Osteoblast (primary cell): ENCODE data around the gene GGA1. TPM values are rescaled to one million over a fixed set of nuclear protein-coding genes. Genes with fewer than 3 reads are reported as not detected.
A peak's percentile ranks its signal among the peaks of the same experiment; 100 is the strongest.

Source experiments
- DNase-seq: peaks from one replicate; pipeline ENCODE4 v3.0.0; 2011; ENCODE audit warnings: low spot score, mixed read lengths; ENCODE audit not compliant: insufficient read length; ENCODE audit errors: missing footprints
- H2AFZ ChIP-seq: 2 replicates; pipeline ENCODE4 v1.6.0; 2011; ENCODE audit warnings: mild to moderate bottlenecking, low read length
- H3K27ac ChIP-seq: 2 replicates; pipeline ENCODE4 v1.5.1; 2011; ENCODE audit warnings: mild to moderate bottlenecking, low read depth, low read length, moderate library complexity
- H3K27me3 ChIP-seq: 2 replicates; pipeline ENCODE4 v1.6.0; 2012; ENCODE audit warnings: mild to moderate bottlenecking, control low read depth, inconsistent platforms, low read length, moderate library complexity; ENCODE audit not compliant: insufficient read depth
- H3K36me3 ChIP-seq: 2 replicates; pipeline ENCODE4 v1.5.1; 2011; ENCODE audit warnings: mild to moderate bottlenecking, low read length, control low read depth, moderate library complexity; ENCODE audit not compliant: insufficient read depth
- H3K4me1 ChIP-seq: 2 replicates; pipeline ENCODE4 v1.5.1; 2011; ENCODE audit warnings: mild to moderate bottlenecking, low read length, control low read depth, moderate library complexity; ENCODE audit not compliant: insufficient read depth
- H3K4me2 ChIP-seq: 2 replicates; pipeline ENCODE4 v1.6.0; 2011; ENCODE audit warnings: mild to moderate bottlenecking, low read length; ENCODE audit not compliant: insufficient read depth
- H3K4me3 ChIP-seq: fragments of 200-600 bp; sonication (generic); 3 replicates; pipeline ENCODE4 v1.5.1; 2012; ENCODE audit warnings: mild to moderate bottlenecking, low read length, inconsistent platforms; ENCODE audit not compliant: insufficient read depth
- H3K79me2 ChIP-seq: 2 replicates; pipeline ENCODE4 v1.6.0; 2012; ENCODE audit warnings: mild to moderate bottlenecking, low read length, control low read depth, inconsistent platforms; ENCODE audit not compliant: insufficient read depth
- H3K9me3 ChIP-seq: 2 replicates; pipeline ENCODE4 v1.5.1; 2011; ENCODE audit warnings: low read depth, low read length, control low read depth
- H4K20me1 ChIP-seq: 2 replicates; pipeline ENCODE4 v1.6.0; 2012; ENCODE audit warnings: mild to moderate bottlenecking, low read length, control low read depth; ENCODE audit not compliant: insufficient read depth
- total RNA-seq: library from RNA; depleted of rRNA; stranded (reverse); fragments of >200 nt; gene quantifications from 2 replicates; pipeline ENCODE4 v1.2.3, GENCODE V29; 2012
- TF ChIP-seq, protein P1 (sequence below): IDR thresholded peaks from 2 replicates; pipeline ENCODE4 v1.5.1; 2011; ENCODE audit warnings: mild to moderate bottlenecking, low read depth, low read length, moderate library complexity; ENCODE audit errors: extremely low read depth

The GGA1 gene
- total RNA-seq, 1 donor = 36.2 TPM

DNA sequence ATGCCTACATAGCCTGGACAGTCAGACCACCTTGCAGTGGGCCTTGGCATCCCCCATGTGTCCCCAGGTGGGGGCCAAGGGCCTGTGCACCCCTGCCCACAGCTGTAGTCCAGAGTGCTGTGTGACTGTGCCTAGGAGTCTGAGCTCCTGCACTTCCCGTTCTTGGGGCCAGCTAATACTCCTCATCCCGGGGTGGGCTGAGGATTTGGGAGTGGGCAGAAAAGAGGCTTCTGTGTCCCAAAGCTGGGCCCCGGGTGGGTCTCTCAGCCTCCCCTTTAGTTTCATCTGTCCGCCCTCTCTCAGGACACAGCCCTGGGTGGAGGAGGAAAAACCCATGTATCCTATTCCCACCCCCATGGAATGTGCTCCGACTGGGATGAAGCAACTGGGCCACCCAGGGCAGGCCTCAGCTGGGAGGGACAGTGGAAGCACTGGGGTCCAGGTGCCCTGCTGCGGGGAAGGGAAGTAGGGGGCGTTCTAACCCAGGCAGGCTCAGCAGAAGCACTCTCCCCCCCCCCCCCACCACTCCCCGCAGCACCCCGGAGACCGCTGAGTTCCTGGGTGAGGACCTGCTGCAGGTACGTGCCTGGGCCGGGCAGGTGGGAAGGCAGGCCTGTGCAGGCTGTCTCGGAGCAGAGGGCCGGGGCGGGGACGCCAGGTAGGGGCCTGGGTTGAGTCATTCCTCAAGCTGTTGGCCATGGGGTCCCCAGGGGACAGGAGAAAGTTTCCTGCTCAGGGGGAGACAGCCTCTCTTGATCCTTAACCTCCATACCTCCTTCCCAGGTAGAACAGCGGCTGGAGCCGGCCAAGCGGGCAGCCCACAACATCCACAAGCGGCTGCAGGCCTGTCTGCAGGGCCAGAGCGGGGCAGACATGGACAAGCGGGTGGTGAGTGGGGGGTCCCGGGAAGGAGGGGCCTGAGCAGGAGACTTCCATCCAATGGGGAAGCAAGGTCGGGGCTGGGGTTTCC, 32.2 kb downstream of the GGA1 start:
- Histone ChIP-seq H3K4me3 (peak overlapping the region; percentile 80), H3K9me3 (no peaks in the 10 kb centered on the region), H3K27me3 (no peaks in the 10 kb centered on the region), H3K79me2 (peaks cover 9% of the 10 kb centered on the region), H3K27ac (no peak overlapping the region), H2AFZ (no peak overlapping the region), H3K4me1 (peaks cover 11% of the 10 kb centered on the region), H3K36me3 (peaks cover 15% of the 10 kb centered on the region), H3K4me2 (peak overlapping the region; percentile 95), H4K20me1 (peaks cover 4% of the 10 kb centered on the region)
- peak; percentile 78 for DNase-seq
- TF ChIP-seq, protein P1, sequence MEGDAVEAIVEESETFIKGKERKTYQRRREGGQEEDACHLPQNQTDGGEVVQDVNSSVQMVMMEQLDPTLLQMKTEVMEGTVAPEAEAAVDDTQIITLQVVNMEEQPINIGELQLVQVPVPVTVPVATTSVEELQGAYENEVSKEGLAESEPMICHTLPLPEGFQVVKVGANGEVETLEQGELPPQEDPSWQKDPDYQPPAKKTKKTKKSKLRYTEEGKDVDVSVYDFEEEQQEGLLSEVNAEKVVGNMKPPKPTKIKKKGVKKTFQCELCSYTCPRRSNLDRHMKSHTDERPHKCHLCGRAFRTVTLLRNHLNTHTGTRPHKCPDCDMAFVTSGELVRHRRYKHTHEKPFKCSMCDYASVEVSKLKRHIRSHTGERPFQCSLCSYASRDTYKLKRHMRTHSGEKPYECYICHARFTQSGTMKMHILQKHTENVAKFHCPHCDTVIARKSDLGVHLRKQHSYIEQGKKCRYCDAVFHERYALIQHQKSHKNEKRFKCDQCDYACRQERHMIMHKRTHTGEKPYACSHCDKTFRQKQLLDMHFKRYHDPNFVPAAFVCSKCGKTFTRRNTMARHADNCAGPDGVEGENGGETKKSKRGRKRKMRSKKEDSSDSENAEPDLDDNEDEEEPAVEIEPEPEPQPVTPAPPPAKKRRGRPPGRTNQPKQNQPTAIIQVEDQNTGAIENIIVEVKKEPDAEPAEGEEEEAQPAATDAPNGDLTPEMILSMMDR = no peak

DNA sequence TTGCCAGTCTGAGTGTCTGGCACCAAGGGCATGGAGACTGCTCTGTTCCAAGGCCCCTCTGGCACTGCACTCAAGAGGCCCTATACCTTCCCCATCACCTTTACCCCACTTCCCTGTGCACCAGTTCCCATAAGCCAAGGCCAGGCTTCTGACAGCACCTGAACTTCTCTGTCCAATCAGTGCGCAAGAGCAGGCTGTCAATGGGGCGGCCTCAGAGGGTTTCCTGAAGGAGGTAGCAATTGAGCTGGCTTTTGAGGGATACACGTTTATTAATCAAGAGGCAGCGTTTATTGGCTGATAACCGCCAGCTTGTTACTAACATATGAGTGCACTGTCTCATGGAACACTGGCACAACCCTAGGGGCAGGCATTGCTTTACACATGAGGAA, 32.9 kb downstream of the GGA1 start:
- H3K27ac ChIP-seq = no peak overlapping the region
- no peak for DNase-seq
- H3K4me2 ChIP-seq = no peak overlapping the region

GRCh38 chr22:37643225-37643847, 34.7 kb downstream of the GGA1 start:
- TF ChIP-seq, protein P1 = peak; percentile 95
- H4K20me1 ChIP-seq = peaks cover 4% of the 10 kb centered on the region
- no peak overlapping the region for H3K4me3 ChIP-seq
- H3K4me1 ChIP-seq = peaks cover 7% of the 10 kb centered on the region
- no peak overlapping the region for H3K27ac ChIP-seq
- no peak overlapping the region for H2AFZ ChIP-seq
- peaks cover 9% of the 10 kb centered on the region for H3K79me2 ChIP-seq
- H3K4me2 ChIP-seq = no peak overlapping the region
- no peaks in the 10 kb centered on the region for H3K9me3 ChIP-seq
- peak; percentile 99 for DNase-seq
- no peaks in the 10 kb centered on the region for H3K27me3 ChIP-seq
- H3K36me3 ChIP-seq = peaks cover 19% of the 10 kb centered on the region

More for the DNA sequence above, 32.9 kb downstream of the GGA1 start:
- Histone ChIP-seq H3K9me3 (no peaks in the 10 kb centered on the region), H3K4me3 (no peak overlapping the region), H3K27me3 (no peaks in the 10 kb centered on the region), H3K4me1 (peaks cover 10% of the 10 kb centered on the region), H4K20me1 (peaks cover 4% of the 10 kb centered on the region), H3K79me2 (peaks cover 9% of the 10 kb centered on the region), H2AFZ (no peak overlapping the region), H3K36me3 (peaks cover 15% of the 10 kb centered on the region)
- TF ChIP-seq, protein P1 = no peak

- Histone ChIP-seq H3K4me3 (no peak overlapping the region), H3K79me2 (no peaks in the 10 kb centered on the region), H3K27ac (no peak overlapping the region), H2AFZ (no peak overlapping the region), H3K27me3 (no peaks in the 10 kb centered on the region), H3K4me2 (no peak overlapping the region), H3K36me3 (peaks cover 37% of the 10 kb centered on the region), H4K20me1 (peaks cover 4% of the 10 kb centered on the region), H3K4me1 (no peaks in the 10 kb centered on the region), H3K9me3 (no peaks in the 10 kb centered on the region)
- no peak for DNase-seq
- TF ChIP-seq, protein P1 = no peak
These were observed 38.7 kb downstream of the GGA1 start for GRCh38 chr22:37647317-37647716.
